ENCODE measurements around the gene SPDYE16. TPM values are rescaled to one million over a fixed set of nuclear protein-coding genes. Genes with fewer than 3 reads are reported as not detected.
"Not testable (repeated sequence)": the region's sequence is repeated elsewhere in the genome, so short reads cannot be mapped to it uniquely, and the experiment has no call there.

The SPDYE16 gene
- total RNA-seq, 1 donor from 2014 or later = not detected

DNA sequence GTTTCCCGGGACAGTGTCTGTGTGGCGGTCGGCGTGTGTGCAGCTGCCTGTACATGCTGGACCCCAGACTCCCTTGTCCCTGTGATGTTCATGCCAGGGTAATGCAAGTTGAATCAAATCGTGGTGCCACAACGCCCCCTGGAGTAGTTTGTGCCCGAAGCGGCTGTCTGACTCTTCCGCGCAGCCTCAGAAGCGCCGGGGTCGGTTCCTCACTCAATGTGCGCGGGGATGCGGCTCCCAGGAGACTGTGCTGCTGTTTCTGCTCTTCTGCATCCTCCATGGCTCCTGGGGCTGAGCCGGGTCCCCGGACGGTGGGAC, 43.2 kb downstream of the SPDYE16 start:
- not testable (repeated sequence) for H3K36me3 ChIP-seq (ENCODE audit: control insufficient read depth, insufficient read depth, low read length); H3K4me3 ChIP-seq (ENCODE audit: low read depth, low read length); DNase-seq (ENCODE audit: low read depth); H3K27me3 ChIP-seq (ENCODE audit: control insufficient read depth, insufficient read depth, low read length)

DNA sequence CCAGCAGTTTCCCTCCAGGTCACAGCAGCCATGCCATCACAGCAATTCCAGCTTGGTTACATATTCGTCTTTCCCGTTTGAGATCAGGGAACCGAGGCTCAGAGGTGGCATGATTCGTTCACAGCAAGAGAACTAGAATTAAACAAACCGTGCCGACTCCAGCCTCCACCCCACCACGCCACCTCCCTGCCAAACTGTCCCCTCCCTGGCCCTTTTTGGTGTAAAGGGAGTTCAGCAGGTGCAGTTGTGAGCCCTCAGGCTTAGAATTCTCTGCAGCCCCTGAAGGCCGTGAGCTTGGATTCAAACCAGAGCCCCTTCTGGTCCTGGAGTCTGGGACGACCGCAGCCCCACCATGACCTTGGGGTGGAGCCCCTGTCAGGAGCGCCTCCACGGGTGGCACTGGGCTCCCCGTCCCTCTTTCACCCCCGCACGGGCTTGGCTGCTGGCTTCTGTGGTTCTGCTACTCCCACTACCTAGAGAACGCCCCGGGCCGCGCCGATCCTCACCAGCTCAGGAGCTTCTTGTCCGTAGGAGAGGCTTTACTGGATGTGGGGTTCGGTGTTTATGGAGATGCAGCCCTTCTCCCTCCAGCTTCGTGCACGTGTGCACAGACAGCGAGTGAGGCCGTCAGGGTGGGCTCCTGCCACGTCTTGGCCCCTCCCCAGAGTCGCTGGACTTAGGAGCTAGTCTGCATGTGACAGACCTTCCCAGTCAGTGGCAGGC, 43.7 kb downstream of the SPDYE16 start:
- DNase-seq (ENCODE audit: low read depth); H3K4me3 ChIP-seq (ENCODE audit: low read depth, low read length); H3K27me3 ChIP-seq (ENCODE audit: control insufficient read depth, insufficient read depth, low read length); H3K36me3 ChIP-seq (ENCODE audit: control insufficient read depth, insufficient read depth, low read length): not testable (repeated sequence)

DNA sequence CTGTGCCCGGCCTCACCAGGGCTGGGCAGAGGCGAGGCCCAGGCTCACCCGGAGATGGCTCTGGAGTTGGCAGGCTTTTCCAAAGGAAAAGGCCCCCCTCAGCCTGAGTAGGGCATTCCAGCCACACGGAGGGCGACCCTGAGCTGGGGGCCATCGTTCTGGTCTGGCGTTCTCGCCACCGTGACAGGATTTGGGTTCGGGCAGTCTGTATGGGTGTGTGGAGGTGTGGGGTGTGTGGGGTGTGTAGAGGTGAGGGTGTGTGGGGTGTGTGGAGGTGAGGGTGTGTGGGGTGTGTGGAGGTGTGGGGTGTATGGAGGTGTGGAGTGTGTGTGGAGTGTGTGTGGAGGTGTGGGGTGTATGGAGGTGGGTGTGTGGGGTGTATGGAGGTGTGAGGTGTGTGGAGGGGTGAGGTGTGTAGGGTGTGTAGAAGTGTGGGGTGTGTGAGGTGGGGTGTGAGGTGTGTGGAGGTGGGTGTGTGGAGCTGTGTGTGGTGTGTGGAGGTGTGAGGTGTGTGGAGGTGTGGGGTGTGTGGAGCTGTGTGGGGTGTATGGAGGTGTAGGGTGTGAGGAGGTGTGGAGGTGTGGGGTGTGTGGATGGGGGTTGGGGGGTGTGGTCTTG, 44.4 kb downstream of the SPDYE16 start:
- H3K27me3 ChIP-seq (ENCODE audit: control insufficient read depth, insufficient read depth, low read length); H3K4me3 ChIP-seq (ENCODE audit: low read depth, low read length); DNase-seq (ENCODE audit: low read depth); H3K36me3 ChIP-seq (ENCODE audit: control insufficient read depth, insufficient read depth, low read length): not testable (repeated sequence)

DNA sequence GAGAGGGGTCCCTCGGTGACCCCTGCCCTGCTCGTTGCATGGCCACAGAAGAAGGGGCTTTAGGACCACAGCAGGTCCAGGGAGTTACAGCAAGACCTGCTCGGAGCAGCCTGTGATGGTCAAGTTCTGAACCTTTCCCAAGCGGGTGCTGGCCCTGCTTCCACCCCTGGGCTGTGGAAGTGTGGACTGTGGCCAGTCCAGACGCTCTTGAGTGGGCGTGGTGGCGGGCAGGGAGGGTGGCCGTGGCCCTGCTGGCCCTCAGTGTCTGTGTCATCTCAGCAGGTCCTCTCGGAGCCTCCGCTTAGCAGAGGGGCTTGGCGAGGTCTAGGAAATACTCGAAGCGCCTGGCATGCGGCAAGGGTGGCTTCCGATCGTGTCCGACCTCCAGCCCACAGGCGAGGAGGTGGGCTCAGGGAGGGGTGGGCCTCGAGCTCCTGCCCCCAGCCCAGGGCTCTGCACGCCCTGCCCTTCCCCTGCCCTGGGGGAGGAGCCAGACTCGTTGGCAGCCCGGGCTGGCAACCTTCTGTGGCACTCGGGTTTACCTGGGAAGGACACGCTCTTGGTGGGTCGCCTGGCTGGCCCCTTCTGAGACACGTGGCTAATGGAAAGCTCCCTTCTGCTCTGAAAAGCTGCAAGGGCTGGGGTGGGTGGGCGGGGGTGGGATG, 45.0 kb downstream of the SPDYE16 start:
- H3K36me3 ChIP-seq (ENCODE audit: control insufficient read depth, insufficient read depth, low read length); H3K4me3 ChIP-seq (ENCODE audit: low read depth, low read length); H3K27me3 ChIP-seq (ENCODE audit: control insufficient read depth, insufficient read depth, low read length); DNase-seq (ENCODE audit: low read depth): not testable (repeated sequence)

DNA sequence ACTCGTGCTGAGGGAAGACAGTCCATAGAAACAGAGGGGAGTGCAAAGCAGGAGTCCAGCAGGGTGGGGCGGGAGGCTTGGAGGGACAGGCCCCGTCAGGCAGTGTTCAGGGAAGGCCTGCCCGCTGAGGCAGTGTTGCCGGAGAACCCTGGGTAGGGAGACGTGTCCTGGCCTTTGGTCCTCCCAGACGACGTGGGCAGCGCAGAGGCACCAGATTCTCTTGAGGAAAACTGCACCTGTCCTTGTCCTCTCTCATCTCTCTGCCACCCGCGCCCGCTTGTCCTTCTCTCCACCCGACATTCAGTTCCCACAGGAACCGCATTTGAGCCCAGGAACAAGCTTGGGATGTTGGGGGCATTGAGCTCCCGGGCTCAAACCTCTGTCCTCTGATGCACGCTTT, 47.4 kb downstream of the SPDYE16 start:
- not testable (repeated sequence) for H3K4me3 ChIP-seq (ENCODE audit: low read depth, low read length); H3K27me3 ChIP-seq (ENCODE audit: control insufficient read depth, insufficient read depth, low read length); DNase-seq (ENCODE audit: low read depth); H3K36me3 ChIP-seq (ENCODE audit: control insufficient read depth, insufficient read depth, low read length)

DNA sequence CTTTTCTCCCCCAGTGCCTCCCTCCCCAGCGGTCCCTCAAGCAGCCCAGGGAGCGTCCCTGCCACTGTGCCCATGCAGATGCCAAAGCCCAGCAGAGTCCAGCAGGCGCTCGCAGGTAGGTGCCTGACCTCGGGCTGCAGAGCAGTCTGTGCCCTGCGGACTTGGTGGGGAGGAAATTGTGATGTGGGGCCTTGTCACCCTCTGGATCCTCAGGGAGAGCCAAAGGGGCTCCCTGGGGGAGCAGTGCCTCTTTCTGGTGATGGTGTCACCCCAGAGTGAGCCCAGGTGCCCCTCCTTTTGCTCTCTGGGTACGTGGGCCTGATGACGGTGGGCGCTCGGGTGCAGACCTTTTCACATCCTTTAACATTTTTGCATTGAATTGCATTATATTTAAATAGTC, 51.0 kb downstream of the SPDYE16 start:
- DNase-seq (ENCODE audit: low read depth); H3K4me3 ChIP-seq (ENCODE audit: low read depth, low read length); H3K27me3 ChIP-seq (ENCODE audit: control insufficient read depth, insufficient read depth, low read length); H3K36me3 ChIP-seq (ENCODE audit: control insufficient read depth, insufficient read depth, low read length): not testable (repeated sequence)

DNA sequence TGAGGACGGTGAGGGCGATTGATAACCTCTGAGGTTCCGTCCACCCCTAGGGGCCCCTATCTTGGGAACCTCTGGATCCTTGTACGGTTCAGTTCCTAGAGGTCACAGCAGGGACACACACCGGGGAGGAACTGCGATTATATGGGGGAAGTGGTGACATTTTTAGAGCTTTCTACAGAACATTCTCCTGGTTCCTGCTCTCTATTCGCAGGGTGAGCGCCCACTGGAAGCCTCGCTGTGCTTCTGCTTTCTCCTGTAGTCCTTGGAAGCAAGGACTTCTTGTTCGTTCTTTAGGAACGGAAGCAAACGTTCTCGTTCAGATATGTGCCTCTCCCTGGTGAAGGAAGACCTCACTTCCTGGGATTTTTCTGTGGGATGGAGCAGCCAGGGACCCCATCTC, 55.1 kb downstream of the SPDYE16 start:
- not testable (repeated sequence) for H3K4me3 ChIP-seq (ENCODE audit: low read depth, low read length); H3K36me3 ChIP-seq (ENCODE audit: control insufficient read depth, insufficient read depth, low read length); DNase-seq (ENCODE audit: low read depth); H3K27me3 ChIP-seq (ENCODE audit: control insufficient read depth, insufficient read depth, low read length)

DNA sequence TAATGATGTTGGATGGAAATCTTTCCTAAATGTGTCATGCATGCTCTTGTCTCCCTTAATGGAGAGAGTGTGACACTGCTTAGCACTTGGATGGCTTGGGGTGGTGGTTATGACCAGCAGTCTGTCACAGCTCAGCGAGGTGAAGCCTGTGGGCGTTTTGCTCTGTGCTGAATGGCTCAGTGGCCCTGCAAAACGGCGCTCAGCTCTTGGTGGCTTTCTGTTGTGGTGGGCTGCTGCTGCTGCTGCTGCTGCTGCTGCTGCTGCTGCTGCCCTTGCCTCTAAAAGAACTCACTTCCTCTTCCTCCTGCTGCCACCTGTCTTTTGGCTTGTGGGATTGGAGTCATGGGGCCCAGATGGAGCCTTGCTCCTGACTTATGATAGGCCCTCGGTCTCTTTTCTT, 56.5 kb downstream of the SPDYE16 start:
- H3K4me3 ChIP-seq (ENCODE audit: low read depth, low read length); DNase-seq (ENCODE audit: low read depth); H3K36me3 ChIP-seq (ENCODE audit: control insufficient read depth, insufficient read depth, low read length); H3K27me3 ChIP-seq (ENCODE audit: control insufficient read depth, insufficient read depth, low read length): not testable (repeated sequence)

DNA sequence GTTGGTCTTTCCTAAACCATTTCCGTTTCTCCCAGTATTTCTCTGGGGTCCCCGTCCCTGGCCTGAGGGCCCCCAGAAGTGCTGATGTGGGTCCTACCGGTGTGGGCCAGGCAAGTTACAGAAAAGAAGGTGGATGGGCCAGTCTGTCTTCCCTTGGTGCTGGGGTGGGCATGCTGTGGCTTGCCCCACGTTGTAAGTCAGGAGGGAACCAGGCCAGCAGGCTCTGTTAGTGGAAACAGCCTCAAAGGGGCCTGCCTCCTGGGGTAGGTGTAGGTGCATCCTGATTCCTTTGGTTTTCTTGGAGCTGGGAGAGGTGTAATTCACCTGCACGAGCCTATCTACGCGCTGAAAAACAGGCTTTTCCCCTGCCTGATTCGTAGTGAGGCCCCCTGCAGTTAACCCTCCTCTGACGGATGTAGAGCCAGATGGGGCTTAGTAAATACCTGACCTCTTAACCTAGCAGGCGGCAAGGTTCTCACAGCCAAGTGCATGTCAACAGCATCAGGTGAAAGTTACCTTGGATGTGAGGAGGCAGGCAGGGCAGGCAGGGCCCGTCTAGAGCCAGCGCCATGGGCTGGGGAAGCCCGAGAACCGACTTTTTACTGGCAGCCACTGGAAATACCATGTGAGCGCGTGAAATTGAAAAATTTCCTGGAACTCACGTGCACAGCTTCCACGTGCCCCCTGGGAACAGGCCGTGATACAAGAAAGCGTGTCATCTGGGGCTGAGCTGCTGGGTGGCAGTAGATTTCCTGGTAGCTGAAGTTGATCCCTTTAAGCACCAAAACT, 57.1 kb downstream of the SPDYE16 start:
- H3K4me3 ChIP-seq (ENCODE audit: low read depth, low read length); DNase-seq (ENCODE audit: low read depth); H3K27me3 ChIP-seq (ENCODE audit: control insufficient read depth, insufficient read depth, low read length); H3K36me3 ChIP-seq (ENCODE audit: control insufficient read depth, insufficient read depth, low read length): not testable (repeated sequence)

DNA sequence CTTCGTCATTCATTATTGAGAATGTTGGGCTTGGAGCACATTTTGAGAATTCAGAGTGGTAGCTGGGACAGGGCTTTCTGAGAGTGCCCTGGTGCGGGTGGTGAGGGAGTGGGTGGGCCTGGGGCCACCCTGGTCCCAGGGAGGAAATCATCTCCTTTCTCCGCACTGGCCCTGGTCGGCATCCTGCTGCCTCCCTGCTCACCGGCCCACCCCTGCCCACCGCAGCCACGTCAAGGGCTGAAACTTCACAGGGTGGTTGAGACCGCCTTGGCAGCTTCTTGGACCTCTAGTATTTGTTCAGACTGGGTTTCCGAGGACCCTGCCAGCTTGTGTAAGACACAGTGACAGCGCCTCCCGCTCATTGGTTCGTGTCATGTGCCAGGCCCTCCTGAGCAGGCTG, 58.6 kb downstream of the SPDYE16 start:
- H3K36me3 ChIP-seq (ENCODE audit: control insufficient read depth, insufficient read depth, low read length); H3K27me3 ChIP-seq (ENCODE audit: control insufficient read depth, insufficient read depth, low read length); DNase-seq (ENCODE audit: low read depth); H3K4me3 ChIP-seq (ENCODE audit: low read depth, low read length): not testable (repeated sequence)

DNA sequence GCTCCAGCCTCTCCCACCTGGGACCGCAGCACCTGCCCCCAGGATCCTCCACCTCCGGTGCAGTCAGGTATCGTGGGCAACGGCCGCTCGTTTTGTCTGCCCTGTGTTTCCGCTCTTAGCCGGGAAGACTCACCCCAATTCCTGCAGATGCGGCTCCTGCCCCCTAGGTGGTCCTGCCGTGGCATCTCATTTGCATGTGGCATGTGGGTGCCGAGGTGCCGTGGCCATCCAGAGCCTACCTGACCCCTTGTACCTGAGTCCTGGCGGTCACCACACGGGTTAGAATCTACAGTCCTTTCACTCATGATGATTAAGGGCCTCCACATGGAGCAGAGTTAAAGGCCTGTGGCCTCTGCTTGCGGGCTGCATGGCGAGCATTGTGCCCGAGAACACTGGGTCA, 60.0 kb downstream of the SPDYE16 start:
- not testable (repeated sequence) for H3K4me3 ChIP-seq (ENCODE audit: low read depth, low read length); H3K27me3 ChIP-seq (ENCODE audit: control insufficient read depth, insufficient read depth, low read length); H3K36me3 ChIP-seq (ENCODE audit: control insufficient read depth, insufficient read depth, low read length); DNase-seq (ENCODE audit: low read depth)

DNA sequence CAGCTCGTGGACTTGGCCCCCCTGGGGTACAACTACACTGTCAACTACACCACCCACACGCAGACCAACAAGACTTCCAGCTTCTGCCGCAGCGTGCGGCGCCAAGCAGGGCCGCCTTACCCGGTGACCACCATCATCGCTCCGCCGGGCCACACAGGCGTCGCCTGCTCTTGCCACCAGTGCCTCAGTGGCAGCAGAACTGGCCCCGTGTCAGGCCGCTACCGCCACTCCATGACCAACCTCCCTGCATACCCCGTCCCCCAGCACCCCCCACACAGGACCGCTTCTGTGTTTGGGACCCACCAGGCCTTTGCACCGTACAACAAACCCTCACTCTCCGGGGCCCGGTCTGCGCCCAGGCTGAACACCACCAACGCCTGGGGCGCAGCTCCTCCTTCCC, 60.4 kb downstream of the SPDYE16 start:
- DNase-seq (ENCODE audit: low read depth); H3K4me3 ChIP-seq (ENCODE audit: low read depth, low read length); H3K36me3 ChIP-seq (ENCODE audit: control insufficient read depth, insufficient read depth, low read length); H3K27me3 ChIP-seq (ENCODE audit: control insufficient read depth, insufficient read depth, low read length): not testable (repeated sequence)

Measured in kidney epithelial cell (primary cell).